Lung (tissue), 12 donors: ENCODE measurements around the gene TMEM106C. TPM values are rescaled to one million over a fixed set of nuclear protein-coding genes. Genes with fewer than 3 reads are reported as not detected.

Experiments used
- ATAC-seq: fragments of 200-7000 bp; cut with Tn5 transposase; one replicate; pipeline ENCODE4 v1.9.1; 2020; ENCODE audit warnings: moderate number of reproducible peaks; ENCODE audit not compliant: insufficient read depth, low FRiP score
- DNase-seq, 3 donors: peaks; one replicate each; pipeline ENCODE4 v3.0.0-alpha.2; 2013 to 2017
- H3K27ac ChIP-seq, 2 donors: one replicate each; pipeline ENCODE4 v1.5.1; 2013; ENCODE audit warnings: mild to moderate bottlenecking in 2 of 2, moderate library complexity in 2 of 2, control low read depth in 1 of 2, inconsistent platforms in 1 of 2, low read depth in 1 of 2, low read length in 1 of 2
- H3K27me3 ChIP-seq, 3 donors: one replicate each; pipeline ENCODE4 v1.5.1; 2013; ENCODE audit warnings: low read length in 2 of 3; ENCODE audit not compliant: control insufficient read depth in 3 of 3, insufficient read depth in 3 of 3
- H3K36me3 ChIP-seq, 4 donors: one replicate each; pipeline ENCODE4 v1.5.1; 2013; ENCODE audit warnings: low read length in 4 of 4, mild to moderate bottlenecking in 1 of 4, moderate library complexity in 1 of 4; ENCODE audit not compliant: control insufficient read depth in 4 of 4, insufficient read depth in 4 of 4
- H3K4me1 ChIP-seq, 5 donors: one replicate each; pipeline ENCODE4 v1.5.1; 2013; ENCODE audit warnings: low read length in 5 of 5, mild to moderate bottlenecking in 2 of 5, moderate library complexity in 1 of 5; ENCODE audit not compliant: control insufficient read depth in 5 of 5, insufficient read depth in 5 of 5
- H3K4me3 ChIP-seq: one replicate; pipeline ENCODE4 v1.5.1; 2013; ENCODE audit warnings: mild to moderate bottlenecking, control low read depth, moderate library complexity
- H3K9ac ChIP-seq, 2 donors: one replicate each; pipeline ENCODE4 v1.5.1; 2013; ENCODE audit warnings: low read length in 2 of 2, control low read depth in 1 of 2; ENCODE audit not compliant: insufficient read depth in 1 of 2
- H3K9me3 ChIP-seq, 4 donors: one replicate each; pipeline ENCODE4 v1.5.1; 2013; ENCODE audit warnings: low read length in 3 of 4, mild to moderate bottlenecking in 1 of 4, moderate library complexity in 1 of 4; ENCODE audit not compliant: control insufficient read depth in 4 of 4, insufficient read depth in 3 of 4
- CTCF ChIP-seq: IDR thresholded peaks from 2 replicates; pipeline ENCODE4 v1.5.1; 2012; ENCODE audit warnings: mild to moderate bottlenecking; ENCODE audit errors: control extremely low read depth, extremely low read depth
- WGBS, 2 donors: extraction: QIAGEN DNeasy Blood & Tissue Kit; methylation state at CpG; one replicate each; pipeline ENCODE4 v1.1.7; 2013; 5-methylcytosine and 5-hydroxymethylcytosine counted together
- polyA plus RNA-seq, 2 donors: library from polyadenylated mRNA; stranded (reverse); fragments of 200-250 nt; gene quantifications; one replicate each; pipeline ENCODE4 v1.2.1, GENCODE V29; 2013
- total RNA-seq, 2 donors: library from RNA; depleted of rRNA in 1 of 2; stranded (reverse); fragments of >200 nt in 1 of 2; gene quantifications; one replicate each; pipeline ENCODE4 v1.2.1, GENCODE V29; 2014 to 2021
- donor health status: control.
- donor health status: control.
- donor health status: Bipolar disorder and iron deficiency.
- donor health status: healthy.
- donor health status: DM: yes; HTN: yes; CAD: no.

The TMEM106C gene
- total and polyA plus RNA-seq, 4 donors: 29.3 to 53.0 (median 34.1) TPM

GRCh38 chr12:48017921-48018617 is 54.7 kb downstream of the TMEM106C start:
- Histone ChIP-seq H3K4me1 (peaks cover 0 to 20% (median 2%) of the 10 kb centered on the region in 5 donors), H3K27me3 (peaks cover 0 to 15% (median 3%) of the 10 kb centered on the region in 3 donors), H3K27ac (no peak overlapping the region), H3K9me3 (no peaks in the 10 kb centered on the region), H3K4me3 (no peak overlapping the region), H3K9ac (no peak overlapping the region), H3K36me3 (no peaks in the 10 kb centered on the region)
- no peak for DNase-seq
- TF ChIP-seq CTCF: no peak
- ATAC-seq: no peak
- WGBS, 2 donors: 78 to 86% methylated on average over 4 of the region's 4 CpGs

Other genes starting within 250 kb of the TMEM106C start
- under 1 TPM in 1 of 2 donors, not detected in 1; 0.31 TPM for gene ENDOU, start 238.1 kb upstream of the TMEM106C start, total RNA-seq
- gene ENDOU, start 238.1 kb upstream of the TMEM106C start, polyA plus RNA-seq: under 1 TPM; 0.07 to 0.45 TPM
- 10 to 100 TPM; 11.3 to 26.5 TPM for gene RAPGEF3, start 204.7 kb upstream of the TMEM106C start, total RNA-seq
- gene RAPGEF3, start 204.7 kb upstream of the TMEM106C start, polyA plus RNA-seq: 10 to 100 TPM in 1 of 2 donors, 1 to 10 TPM in 1; 8.3 to 40.4 TPM
- 10 to 100 TPM; 16.9 to 31.3 TPM for gene SLC48A1, start 190.4 kb upstream of the TMEM106C start, total RNA-seq
- 10 to 100 TPM; 16.8 to 24.5 TPM for gene SLC48A1, start 190.4 kb upstream of the TMEM106C start, polyA plus RNA-seq
- 100 to 1,000 TPM in 1 of 2 donors, 10 to 100 TPM in 1; 49.3 to 119 TPM for gene HDAC7, start 143.7 kb upstream of the TMEM106C start, total RNA-seq
- 10 to 100 TPM; 67.6 to 71.9 TPM for gene HDAC7, start 143.7 kb upstream of the TMEM106C start, polyA plus RNA-seq
- 10 to 100 TPM in 1 of 2 donors, 1 to 10 TPM in 1; 4.4 to 27.4 TPM for gene VDR, start 58.6 kb upstream of the TMEM106C start, total RNA-seq
- 10 to 100 TPM in 1 of 2 donors, 1 to 10 TPM in 1; 9.1 to 19.5 TPM for gene VDR, start 58.6 kb upstream of the TMEM106C start, polyA plus RNA-seq
- 1 to 10 TPM in 1 of 2 donors, under 1 TPM in 1; 0.15 to 8.7 TPM for gene COL2A1, start 40.9 kb downstream of the TMEM106C start, total RNA-seq
- under 1 TPM in 1 of 2 donors, not detected in 1; 0.05 TPM for gene COL2A1, start 40.9 kb downstream of the TMEM106C start, polyA plus RNA-seq
- gene SENP1, start 142.5 kb downstream of the TMEM106C start, total RNA-seq: 10 to 100 TPM; 20.0 to 30.8 TPM
- gene SENP1, start 142.5 kb downstream of the TMEM106C start, polyA plus RNA-seq: 1 to 10 TPM; 3.5 to 5.9 TPM
- 10 to 100 TPM; 37.5 to 48.9 TPM for gene PFKM, start 155.8 kb downstream of the TMEM106C start, total RNA-seq
- 10 to 100 TPM; 14.0 to 23.3 TPM for gene PFKM, start 155.8 kb downstream of the TMEM106C start, polyA plus RNA-seq
- gene ASB8, start 193.9 kb downstream of the TMEM106C start, total RNA-seq: 10 to 100 TPM; 34.4 to 55.1 TPM
- 10 to 100 TPM; 12.0 to 19.3 TPM for gene ASB8, start 193.9 kb downstream of the TMEM106C start, polyA plus RNA-seq
- gene CCDC184, start 220.0 kb downstream of the TMEM106C start, total RNA-seq: 1 to 10 TPM in 1 of 2 donors, under 1 TPM in 1; 0.51 to 3.0 TPM
- 1 to 10 TPM in 1 of 2 donors, under 1 TPM in 1; 0.63 to 1.4 TPM for gene CCDC184, start 220.0 kb downstream of the TMEM106C start, polyA plus RNA-seq
- not detected for gene OR10AD1, start 239.7 kb downstream of the TMEM106C start, total RNA-seq
- not detected for gene OR10AD1, start 239.7 kb downstream of the TMEM106C start, polyA plus RNA-seq